ENCODE results near the gene ZMYND15. TPM values are rescaled to one million over a fixed set of nuclear protein-coding genes. Genes with fewer than 3 reads are reported as not detected.
"Not testable (repeated sequence)": the region's sequence is repeated elsewhere in the genome, so short reads cannot be mapped to it uniquely, and the experiment has no call there.

ZMYND15 gene, protein sequence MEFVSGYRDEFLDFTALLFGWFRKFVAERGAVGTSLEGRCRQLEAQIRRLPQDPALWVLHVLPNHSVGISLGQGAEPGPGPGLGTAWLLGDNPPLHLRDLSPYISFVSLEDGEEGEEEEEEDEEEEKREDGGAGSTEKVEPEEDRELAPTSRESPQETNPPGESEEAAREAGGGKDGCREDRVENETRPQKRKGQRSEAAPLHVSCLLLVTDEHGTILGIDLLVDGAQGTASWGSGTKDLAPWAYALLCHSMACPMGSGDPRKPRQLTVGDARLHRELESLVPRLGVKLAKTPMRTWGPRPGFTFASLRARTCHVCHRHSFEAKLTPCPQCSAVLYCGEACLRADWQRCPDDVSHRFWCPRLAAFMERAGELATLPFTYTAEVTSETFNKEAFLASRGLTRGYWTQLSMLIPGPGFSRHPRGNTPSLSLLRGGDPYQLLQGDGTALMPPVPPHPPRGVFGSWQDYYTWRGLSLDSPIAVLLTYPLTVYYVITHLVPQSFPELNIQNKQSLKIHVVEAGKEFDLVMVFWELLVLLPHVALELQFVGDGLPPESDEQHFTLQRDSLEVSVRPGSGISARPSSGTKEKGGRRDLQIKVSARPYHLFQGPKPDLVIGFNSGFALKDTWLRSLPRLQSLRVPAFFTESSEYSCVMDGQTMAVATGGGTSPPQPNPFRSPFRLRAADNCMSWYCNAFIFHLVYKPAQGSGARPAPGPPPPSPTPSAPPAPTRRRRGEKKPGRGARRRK
- polyA plus RNA-seq (ENCODE audit: insufficient read length in 3 of 3) = under 1 TPM; 0.42 to 0.54 (median 0.47) TPM

- no peak for DNase-seq (ENCODE audit: low read depth in 3 of 3, low spot score in 2 of 3)
Observed at GRCh38 chr17:4739122-4740024, at the start of gene ZMYND15, which contains the start of gene CXCL16. TSS of gene ZMYND15 (plus strand) at chr17:4739833. CDS start at chr17:4740549, 716 bp downstream. TSS of gene CXCL16 (minus strand) at chr17:4739928. CDS start at chr17:4739339, 589 bp downstream.

GRCh38 chr17:4689872-4690271 is 49.8 kb upstream of the ZMYND15 start:
- DNase-seq (ENCODE audit: low read depth in 3 of 3, low spot score in 2 of 3) = not testable (repeated sequence)

DNA sequence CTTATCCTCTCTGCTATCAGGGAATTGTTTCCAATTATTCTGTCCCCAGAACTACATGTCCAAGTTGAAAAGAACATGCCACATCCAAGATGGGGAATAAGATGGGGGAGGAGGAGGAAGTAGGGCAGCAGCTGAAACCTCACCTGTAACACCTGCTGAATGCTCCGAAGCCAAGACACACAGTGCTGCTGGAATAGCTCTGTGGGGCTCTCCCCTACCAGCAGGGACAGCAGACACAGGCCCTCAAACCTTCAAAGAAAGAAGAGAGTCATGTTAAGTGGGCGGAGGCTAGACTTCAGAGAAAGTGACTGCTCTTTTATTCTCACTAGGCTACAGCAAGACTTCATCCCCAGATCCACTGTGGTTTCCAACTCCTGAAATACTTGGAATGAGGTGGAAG is 48.9 kb upstream of the ZMYND15 start:
- DNase-seq (ENCODE audit: low read depth in 3 of 3, low spot score in 2 of 3) = no peak

DNA sequence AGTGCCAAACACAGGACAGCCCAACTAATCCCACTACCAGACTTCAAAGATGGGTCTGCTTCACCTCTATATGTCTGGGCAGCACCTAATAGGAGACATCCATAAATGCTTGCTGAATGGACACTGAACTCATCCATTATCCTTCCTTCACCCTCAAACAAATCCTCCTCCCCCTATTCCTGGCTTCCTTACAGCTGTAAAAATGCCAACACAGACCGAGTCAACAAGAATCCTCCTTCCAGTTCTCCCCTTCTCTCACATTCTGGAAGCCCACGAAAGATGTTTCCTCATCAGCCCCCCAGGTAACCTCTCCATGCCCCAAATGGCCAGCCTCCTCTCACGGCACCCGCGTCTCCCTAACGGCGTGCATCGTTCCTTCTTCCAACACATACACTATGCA is 47.9 kb upstream of the ZMYND15 start:
- no peak for DNase-seq (ENCODE audit: low read depth in 3 of 3, low spot score in 2 of 3)

GRCh38 chr17:4693416-4693815 is 46.2 kb upstream of the ZMYND15 start:
- no peak for DNase-seq (ENCODE audit: low read depth in 3 of 3, low spot score in 2 of 3)

DNA sequence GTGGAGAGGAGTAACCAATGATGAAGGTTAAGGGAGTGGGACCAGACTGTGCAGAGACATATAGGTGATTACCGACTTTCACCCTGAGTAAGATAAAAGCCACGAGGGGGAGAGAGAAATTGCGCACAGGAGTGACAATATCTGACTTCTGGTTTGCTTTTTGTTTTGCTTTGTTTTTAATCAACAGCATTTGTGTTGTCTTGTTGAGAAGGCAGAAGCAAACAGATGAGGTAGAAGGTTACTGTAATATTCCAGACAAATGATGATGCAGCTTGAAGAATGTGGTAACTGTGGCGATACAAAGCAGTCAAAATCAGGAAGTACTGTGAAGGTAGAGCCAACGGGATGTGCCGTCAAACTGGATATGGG is 43.2 kb upstream of the ZMYND15 start:
- DNase-seq (ENCODE audit: low read depth in 3 of 3, low spot score in 2 of 3) = no peak

GRCh38 chr17:4699401-4700056 is 40.1 kb upstream of the ZMYND15 start:
- not testable (repeated sequence) for DNase-seq (ENCODE audit: low read depth in 3 of 3, low spot score in 2 of 3)

DNA sequence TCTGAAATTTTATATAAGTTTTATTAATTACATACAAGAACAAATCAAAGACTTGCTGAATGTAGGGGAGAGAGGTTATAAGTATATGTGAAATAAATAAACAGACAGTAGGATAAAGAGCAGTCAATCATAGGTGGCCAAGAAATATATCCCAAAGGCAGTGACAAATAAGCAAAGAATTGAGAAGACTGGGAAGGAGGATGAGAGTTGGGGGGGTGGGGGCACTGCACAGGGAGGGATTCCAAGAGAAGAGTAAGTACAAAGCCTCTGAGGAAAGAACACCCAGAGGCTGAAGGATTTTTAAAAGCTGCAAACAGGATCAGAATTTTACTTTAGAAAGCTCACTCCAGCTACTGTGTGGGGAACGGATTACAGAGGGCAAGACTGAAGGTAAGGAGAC is 38.5 kb upstream of the ZMYND15 start:
- DNase-seq (ENCODE audit: low read depth in 3 of 3, low spot score in 2 of 3) = no peak

- DNase-seq (ENCODE audit: low read depth in 3 of 3, low spot score in 2 of 3) = no peak
Observed at GRCh38 chr17:4703330-4703691, 36.3 kb upstream of the ZMYND15 start.

- DNase-seq (ENCODE audit: low read depth in 3 of 3, low spot score in 2 of 3) = not testable (repeated sequence)
Observed at GRCh38 chr17:4704574-4704907, 35.1 kb upstream of the ZMYND15 start.

GRCh38 chr17:4704991-4705390 is 34.6 kb upstream of the ZMYND15 start:
- no peak for DNase-seq (ENCODE audit: low read depth in 3 of 3, low spot score in 2 of 3)

- DNase-seq (ENCODE audit: low read depth in 3 of 3, low spot score in 2 of 3) = no peak
Observed at GRCh38 chr17:4706121-4706520, 33.5 kb upstream of the ZMYND15 start.

- DNase-seq (ENCODE audit: low read depth in 3 of 3, low spot score in 2 of 3) = no peak
Observed at GRCh38 chr17:4708436-4708835, 31.2 kb upstream of the ZMYND15 start.

- DNase-seq (ENCODE audit: low read depth in 3 of 3, low spot score in 2 of 3) = peak; percentile 94 to 97 (median 97)
Observed at GRCh38 chr17:4709794-4710692, 29.6 kb upstream of the ZMYND15 start, which contains the start of gene ARRB2. TSS of gene ARRB2 (plus strand) at chr17:4710632. CDS start at chr17:4710722, 90 bp downstream.

GRCh38 chr17:4710693-4711634 is 28.7 kb upstream of the ZMYND15 start:
- no peak for DNase-seq (ENCODE audit: low read depth in 3 of 3, low spot score in 2 of 3)

DNA sequence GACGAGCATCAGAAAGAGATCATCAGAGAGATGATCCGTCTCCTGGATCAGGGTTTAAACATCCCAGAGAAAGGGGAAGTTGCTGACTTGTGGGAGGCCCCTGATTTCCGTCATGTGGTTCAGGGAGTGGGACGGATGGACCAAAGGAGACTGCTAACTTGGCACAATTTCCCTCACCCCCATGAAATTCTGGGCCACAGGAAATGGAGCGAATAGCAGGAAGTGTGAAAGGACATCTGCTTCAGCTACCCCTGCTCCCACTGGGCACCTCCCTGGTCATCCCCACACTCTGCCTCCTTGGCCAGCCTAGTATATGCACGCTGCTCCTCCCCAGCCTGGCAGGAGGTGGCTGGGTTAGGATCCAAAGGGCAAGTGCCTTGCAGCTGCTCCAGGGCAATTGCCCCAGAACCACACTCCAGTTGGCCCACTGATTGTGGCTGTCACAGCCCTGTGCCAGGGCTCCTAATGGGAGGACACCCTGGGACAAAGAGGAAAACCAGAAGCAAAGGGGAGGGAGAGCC is 27.9 kb upstream of the ZMYND15 start:
- DNase-seq (ENCODE audit: low read depth in 3 of 3, low spot score in 2 of 3) = no peak

DNA sequence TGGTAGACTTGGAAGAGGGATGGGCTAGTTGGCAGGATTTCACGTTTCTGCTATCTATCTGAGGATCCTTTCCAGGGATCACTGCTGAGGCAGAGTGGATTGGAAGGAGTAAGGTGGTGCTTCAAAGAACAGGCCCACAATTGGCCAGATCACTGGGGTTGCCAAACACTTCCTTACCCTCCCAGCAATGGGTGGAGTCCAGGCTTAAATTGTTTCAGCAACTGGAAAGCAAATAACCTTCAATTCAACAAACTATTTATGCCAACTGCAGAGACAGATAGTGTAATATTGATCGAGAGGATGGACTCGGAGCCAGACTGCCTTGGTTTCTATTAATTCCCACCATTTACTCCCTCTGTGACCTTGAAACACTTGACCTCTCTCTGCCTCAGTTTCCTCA is 27.1 kb upstream of the ZMYND15 start:
- DNase-seq (ENCODE audit: low read depth in 3 of 3, low spot score in 2 of 3) = no peak
